IPS-20b (cell line): ENCODE data around the gene DNAJC13.
A peak's percentile ranks its signal among the peaks of the same experiment; 100 is the strongest.
"Not testable (repeated sequence)": the region's sequence is repeated elsewhere in the genome, so short reads cannot be mapped to it uniquely, and the experiment has no call there.

Experiments used
- H3K27ac ChIP-seq: one replicate; pipeline ENCODE4 v1.5.1; 2013; ENCODE audit warnings: low read length
- H3K27me3 ChIP-seq: 2 replicates; pipeline ENCODE4 v1.6.1; 2013; ENCODE audit warnings: mild to moderate bottlenecking, low read length, inconsistent platforms; ENCODE audit not compliant: insufficient read depth
- H3K36me3 ChIP-seq: 2 replicates; pipeline ENCODE4 v1.6.1; 2013; ENCODE audit warnings: low read depth, mild to moderate bottlenecking, inconsistent platforms, low read length, moderate library complexity; ENCODE audit not compliant: insufficient read depth
- H3K4me1 ChIP-seq: 2 replicates; pipeline ENCODE4 v1.6.1; 2013; ENCODE audit warnings: mild to moderate bottlenecking, control low read depth, inconsistent platforms, low read length, moderate library complexity; ENCODE audit not compliant: insufficient read depth
- H3K4me3 ChIP-seq: 2 replicates; pipeline ENCODE4 v1.5.1; 2013; ENCODE audit warnings: mild to moderate bottlenecking, low read length, inconsistent platforms
- H3K9ac ChIP-seq: 2 replicates; pipeline ENCODE4 v1.6.1; 2013; ENCODE audit warnings: low read depth, mild to moderate bottlenecking, inconsistent platforms, low read length, moderate library complexity
- H3K9me3 ChIP-seq: 2 replicates; pipeline ENCODE4 v1.6.1; 2013; ENCODE audit warnings: mild to moderate bottlenecking, low read depth, low read length, inconsistent platforms; ENCODE audit not compliant: insufficient read depth

DNAJC13 gene, protein sequence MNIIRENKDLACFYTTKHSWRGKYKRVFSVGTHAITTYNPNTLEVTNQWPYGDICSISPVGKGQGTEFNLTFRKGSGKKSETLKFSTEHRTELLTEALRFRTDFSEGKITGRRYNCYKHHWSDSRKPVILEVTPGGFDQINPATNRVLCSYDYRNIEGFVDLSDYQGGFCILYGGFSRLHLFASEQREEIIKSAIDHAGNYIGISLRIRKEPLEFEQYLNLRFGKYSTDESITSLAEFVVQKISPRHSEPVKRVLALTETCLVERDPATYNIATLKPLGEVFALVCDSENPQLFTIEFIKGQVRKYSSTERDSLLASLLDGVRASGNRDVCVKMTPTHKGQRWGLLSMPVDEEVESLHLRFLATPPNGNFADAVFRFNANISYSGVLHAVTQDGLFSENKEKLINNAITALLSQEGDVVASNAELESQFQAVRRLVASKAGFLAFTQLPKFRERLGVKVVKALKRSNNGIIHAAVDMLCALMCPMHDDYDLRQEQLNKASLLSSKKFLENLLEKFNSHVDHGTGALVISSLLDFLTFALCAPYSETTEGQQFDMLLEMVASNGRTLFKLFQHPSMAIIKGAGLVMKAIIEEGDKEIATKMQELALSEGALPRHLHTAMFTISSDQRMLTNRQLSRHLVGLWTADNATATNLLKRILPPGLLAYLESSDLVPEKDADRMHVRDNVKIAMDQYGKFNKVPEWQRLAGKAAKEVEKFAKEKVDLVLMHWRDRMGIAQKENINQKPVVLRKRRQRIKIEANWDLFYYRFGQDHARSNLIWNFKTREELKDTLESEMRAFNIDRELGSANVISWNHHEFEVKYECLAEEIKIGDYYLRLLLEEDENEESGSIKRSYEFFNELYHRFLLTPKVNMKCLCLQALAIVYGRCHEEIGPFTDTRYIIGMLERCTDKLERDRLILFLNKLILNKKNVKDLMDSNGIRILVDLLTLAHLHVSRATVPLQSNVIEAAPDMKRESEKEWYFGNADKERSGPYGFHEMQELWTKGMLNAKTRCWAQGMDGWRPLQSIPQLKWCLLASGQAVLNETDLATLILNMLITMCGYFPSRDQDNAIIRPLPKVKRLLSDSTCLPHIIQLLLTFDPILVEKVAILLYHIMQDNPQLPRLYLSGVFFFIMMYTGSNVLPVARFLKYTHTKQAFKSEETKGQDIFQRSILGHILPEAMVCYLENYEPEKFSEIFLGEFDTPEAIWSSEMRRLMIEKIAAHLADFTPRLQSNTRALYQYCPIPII (N-terminal part only)

DNA sequence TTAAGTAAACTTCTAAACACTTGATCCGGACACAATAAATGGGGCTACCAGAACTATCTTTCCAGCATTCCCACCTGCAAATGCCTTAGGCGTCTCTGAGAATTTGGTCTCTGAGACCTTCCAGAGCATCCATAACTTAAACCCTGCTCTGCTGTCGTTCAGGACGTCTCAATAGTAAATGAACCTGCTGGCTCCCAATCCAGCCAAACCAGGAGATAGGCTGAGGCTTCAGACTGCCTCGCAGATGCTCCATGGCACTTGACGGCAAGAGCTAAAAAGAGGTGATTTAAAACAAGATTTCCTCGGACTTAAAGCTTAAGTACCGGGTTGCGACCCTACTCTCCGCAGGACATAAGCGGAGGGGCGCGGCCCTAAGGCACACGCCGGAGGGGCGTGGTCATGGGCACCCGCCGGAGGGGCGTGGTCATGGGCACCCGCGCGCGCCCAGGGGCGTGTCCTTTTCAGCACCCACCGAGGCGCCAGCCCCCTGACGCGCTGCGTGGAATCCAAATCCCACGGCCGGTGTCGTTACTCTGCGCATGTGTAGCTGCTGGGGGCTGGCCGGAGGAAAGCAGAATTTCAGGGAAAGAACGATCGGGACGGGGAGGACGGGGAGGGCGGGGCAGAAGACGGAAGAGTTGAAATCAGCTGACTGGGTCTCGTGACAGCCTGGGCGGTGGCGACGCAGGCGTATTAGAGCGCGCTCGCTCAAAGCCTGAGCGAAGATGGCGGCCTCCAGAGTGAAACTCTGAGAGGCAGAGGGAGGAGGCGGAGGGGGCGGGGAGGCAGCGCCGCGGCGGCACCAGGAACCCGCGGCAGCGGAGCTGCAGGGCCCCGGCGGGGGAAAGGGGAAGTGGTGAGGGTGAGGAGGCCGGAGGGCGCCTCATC, at the start of gene DNAJC13:
TSS of gene DNAJC13 (plus strand) at position 696 of the 888 bp plus-strand sequence. CDS start 17,049 bp downstream, outside the sequence.
- no peaks in the 10 kb centered on the region for H3K27me3 ChIP-seq
- peak within 1 kb of the TSS; percentile 79 for H3K27ac ChIP-seq
- H3K36me3 ChIP-seq: no peaks in the 10 kb centered on the region
- peak within 1 kb of the TSS; percentile 92 for H3K4me3 ChIP-seq
- peaks cover 4% of the 10 kb centered on the region; the same call in 1 of the 2 replicates for H3K4me1 ChIP-seq
- H3K9ac ChIP-seq: peak within 1 kb of the TSS; percentile 89
- H3K9me3 ChIP-seq: no peaks in the 10 kb centered on the region

DNA sequence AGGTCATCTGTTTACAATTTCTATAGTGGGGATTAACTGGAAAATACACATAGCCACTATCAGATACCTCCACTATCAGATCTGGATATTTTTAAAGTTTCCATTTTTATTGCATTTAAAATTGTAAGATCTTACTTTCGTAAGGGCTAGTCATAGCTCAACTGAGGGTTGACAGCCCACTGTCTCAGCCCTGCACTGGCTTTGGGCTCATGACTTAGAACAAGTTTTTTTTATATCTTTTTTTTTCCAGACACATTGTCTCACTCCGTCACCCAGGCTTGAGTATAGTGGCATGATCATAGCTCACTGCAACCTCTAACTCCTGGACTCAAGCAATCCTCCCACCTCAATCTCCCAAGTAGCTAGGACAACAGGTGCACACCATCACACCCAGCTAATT, 48.8 kb upstream of the DNAJC13 start:
- Histone ChIP-seq H3K4me1 (no peaks in the 10 kb centered on the region), H3K4me3 (no peak overlapping the region), H3K9me3 (no peaks in the 10 kb centered on the region), H3K27ac (no peak overlapping the region), H3K9ac (no peak overlapping the region), H3K36me3 (no peaks in the 10 kb centered on the region), H3K27me3 (no peaks in the 10 kb centered on the region)

DNA sequence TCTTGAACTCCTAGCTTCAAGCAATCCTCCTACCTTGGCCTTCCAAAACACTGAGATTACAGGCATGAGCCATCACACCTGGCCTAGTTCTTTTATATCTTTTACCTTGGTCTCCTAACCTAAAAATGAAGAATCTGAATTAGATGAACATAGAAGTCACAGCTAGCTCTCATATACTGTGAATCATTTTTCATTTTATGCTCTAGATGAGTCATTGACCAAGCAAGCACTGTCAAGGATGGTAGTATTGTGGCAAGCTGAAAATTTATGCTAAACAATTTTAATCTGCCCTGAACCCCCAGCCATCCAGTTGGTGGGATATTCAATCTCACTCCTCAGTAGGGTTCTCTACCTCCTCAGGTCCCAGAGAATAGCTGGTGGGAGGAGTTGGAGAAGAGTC, 48.3 kb upstream of the DNAJC13 start:
- Histone ChIP-seq H3K4me3 (no peak overlapping the region), H3K9ac (no peak overlapping the region), H3K27me3 (no peaks in the 10 kb centered on the region), H3K4me1 (no peaks in the 10 kb centered on the region), H3K27ac (no peak overlapping the region), H3K36me3 (no peaks in the 10 kb centered on the region), H3K9me3 (no peaks in the 10 kb centered on the region)

DNA sequence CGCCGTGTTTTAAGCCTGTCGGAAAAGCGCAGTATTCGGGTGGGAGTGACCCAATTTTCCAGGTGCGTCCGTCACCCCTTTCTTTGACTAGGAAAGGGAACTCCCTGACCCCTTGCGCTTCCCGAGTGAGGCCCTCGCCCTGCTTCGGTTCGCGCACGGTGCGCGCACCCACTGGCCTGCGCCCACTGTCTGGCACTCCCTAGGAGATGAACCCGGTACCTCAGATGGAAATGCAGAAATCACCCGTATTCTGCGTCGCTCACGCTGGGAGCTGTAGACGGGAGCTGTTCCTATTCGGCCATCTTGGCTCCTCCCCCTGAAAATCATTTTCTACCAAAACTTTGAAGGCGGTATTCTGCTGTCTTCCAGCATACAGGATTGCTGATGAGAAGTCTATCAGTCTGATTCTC, 40.4 kb upstream of the DNAJC13 start:
- H3K9ac ChIP-seq: peak overlapping the region; percentile 37; the same call in 1 of the 2 replicates
- peak overlapping the region; percentile 31 for H3K4me3 ChIP-seq
- H3K27ac ChIP-seq: not testable (repeated sequence)

DNA sequence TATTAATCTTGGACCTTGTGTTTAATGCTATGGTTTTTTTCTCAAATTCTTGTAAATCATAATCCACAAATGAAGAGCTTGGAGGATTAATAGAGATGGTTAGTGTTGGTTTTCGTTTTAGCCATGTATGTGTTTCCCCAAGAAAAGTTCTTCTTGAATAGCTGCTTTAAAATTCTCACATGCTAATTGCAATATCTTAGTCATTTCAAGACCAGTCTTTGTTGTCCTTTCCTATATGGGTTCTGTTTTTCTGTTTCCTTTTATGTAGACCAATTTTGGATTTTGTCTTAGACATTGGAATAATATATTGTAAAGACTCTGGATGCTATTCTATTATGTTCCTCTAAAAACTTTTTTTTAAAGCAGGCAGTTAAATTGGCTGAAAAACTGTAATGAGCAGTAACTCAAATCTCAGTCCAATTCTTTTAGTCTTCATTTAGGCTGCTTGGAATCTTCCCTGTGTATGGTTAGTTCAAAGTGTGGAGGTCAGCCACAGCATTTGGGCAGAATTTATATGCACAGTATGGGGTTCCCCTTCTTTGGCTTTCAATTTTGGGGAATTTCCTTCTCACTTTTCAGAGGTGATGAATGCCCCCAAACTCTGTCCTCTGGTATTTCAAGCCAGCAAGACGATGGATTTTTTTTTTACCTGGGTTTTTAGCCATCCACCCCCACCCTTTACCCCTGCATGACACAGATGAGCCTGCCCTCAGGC, 39.1 kb upstream of the DNAJC13 start:
- H3K27ac ChIP-seq: no peak overlapping the region
- H3K4me1 ChIP-seq: peaks cover 45% of the 10 kb centered on the region; the same call in 1 of the 2 replicates
- H3K4me3 ChIP-seq: no peak overlapping the region
- H3K36me3 ChIP-seq: no peaks in the 10 kb centered on the region
- no peak overlapping the region for H3K9ac ChIP-seq
- H3K27me3 ChIP-seq: no peaks in the 10 kb centered on the region
- H3K9me3 ChIP-seq: 0 out of 2 replicates have a peak, but pooled peaks cover 2% of the 10 kb centered on the region

More for the DNA sequence above, 40.4 kb upstream of the DNAJC13 start:
- not testable (repeated sequence) for H3K36me3 ChIP-seq, H3K27me3 ChIP-seq, H3K9me3 ChIP-seq
- H3K4me1 ChIP-seq: peaks cover 35% of the 10 kb centered on the region; the same call in 1 of the 2 replicates

DNA sequence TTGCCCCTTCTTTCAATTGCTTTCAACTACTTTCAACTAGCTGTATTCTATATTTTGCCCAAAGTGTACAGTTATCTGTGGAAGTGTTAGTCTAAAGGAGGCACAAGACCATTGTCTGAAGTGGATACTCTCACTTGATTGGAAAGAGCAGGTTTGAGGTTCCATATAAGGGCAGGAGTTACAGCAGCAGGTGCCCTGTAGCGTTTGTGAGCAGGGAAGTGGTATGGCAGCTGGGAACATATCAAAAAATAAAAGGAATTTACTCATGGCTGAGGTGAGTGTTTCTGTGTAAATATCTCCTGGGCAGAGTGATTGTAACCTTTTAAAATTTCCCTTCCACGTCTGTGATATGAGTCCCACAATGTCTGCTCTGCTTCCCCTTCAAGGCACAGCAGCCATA, 38.5 kb upstream of the DNAJC13 start:
- Histone ChIP-seq H3K4me1 (peaks cover 46% of the 10 kb centered on the region; the same call in 1 of the 2 replicates), H3K9ac (no peak overlapping the region), H3K9me3 (0 out of 2 replicates have a peak, but pooled peaks cover 2% of the 10 kb centered on the region), H3K27ac (no peak overlapping the region), H3K27me3 (no peaks in the 10 kb centered on the region), H3K4me3 (no peak overlapping the region), H3K36me3 (no peaks in the 10 kb centered on the region)

DNA sequence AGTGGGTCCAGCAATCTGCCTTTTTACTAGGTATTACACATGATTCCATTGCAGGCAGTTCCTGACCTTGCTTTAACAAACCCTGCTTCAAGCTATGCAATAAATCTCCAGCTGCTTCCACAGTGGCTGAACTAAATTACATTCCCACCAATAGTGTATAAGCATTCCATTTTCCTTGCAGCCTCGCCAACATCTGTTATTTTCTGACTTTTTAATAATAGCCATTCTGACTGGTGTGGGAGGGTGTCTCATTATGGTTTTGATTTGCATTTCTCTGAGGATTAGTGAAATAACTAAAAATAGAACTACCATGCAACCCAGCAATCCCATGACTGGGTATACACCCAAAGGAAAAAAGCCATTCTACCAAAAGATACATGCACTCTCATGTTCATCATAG, 36.4 kb upstream of the DNAJC13 start:
- Histone ChIP-seq H3K4me3 (no peak overlapping the region), H3K27me3 (no peaks in the 10 kb centered on the region), H3K9ac (peak overlapping the region; percentile 69; the same call in 1 of the 2 replicates), H3K9me3 (0 out of 2 replicates have a peak, but pooled peaks cover 2% of the 10 kb centered on the region), H3K36me3 (no peaks in the 10 kb centered on the region), H3K27ac (peak overlapping the region; percentile 73), H3K4me1 (peaks cover 46% of the 10 kb centered on the region; the same call in 1 of the 2 replicates)

DNA sequence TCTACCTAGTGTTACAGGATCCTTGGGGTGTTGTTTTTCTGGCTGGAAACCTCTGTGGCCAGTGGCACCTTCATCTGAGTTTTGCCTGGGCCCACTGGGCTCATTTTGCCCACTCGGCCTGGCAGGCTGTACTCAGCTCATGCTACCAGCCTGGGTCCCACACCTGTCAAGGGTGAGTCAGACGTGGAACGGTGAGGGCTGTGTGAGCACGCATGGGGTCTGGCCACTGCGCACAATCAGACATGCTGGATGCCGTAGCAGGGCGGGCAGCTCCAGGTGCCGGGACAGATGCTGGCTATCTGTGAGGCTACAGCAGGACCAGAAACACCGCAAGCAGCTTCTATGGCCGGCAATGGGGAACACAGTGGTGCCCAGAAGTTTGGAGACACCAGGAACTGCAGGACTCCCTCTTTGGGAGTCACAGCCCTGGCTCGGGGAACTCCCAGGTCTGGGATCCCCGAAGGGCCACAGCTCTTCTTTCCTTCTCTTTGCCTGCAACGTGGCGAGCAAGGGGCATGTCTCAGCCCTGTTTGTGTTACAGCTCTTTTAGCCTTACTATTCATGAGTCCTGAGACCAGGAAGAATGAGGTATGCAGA, 35.9 kb upstream of the DNAJC13 start:
- Histone ChIP-seq H3K4me3 (peak overlapping the region; percentile 26; the same call in 1 of the 2 replicates), H3K36me3 (no peaks in the 10 kb centered on the region), H3K4me1 (peaks cover 46% of the 10 kb centered on the region; the same call in 1 of the 2 replicates), H3K27ac (peak overlapping the region; percentile 73), H3K9ac (peak overlapping the region; percentile 69; the same call in 1 of the 2 replicates), H3K27me3 (no peaks in the 10 kb centered on the region), H3K9me3 (0 out of 2 replicates have a peak, but pooled peaks cover 2% of the 10 kb centered on the region)

DNA sequence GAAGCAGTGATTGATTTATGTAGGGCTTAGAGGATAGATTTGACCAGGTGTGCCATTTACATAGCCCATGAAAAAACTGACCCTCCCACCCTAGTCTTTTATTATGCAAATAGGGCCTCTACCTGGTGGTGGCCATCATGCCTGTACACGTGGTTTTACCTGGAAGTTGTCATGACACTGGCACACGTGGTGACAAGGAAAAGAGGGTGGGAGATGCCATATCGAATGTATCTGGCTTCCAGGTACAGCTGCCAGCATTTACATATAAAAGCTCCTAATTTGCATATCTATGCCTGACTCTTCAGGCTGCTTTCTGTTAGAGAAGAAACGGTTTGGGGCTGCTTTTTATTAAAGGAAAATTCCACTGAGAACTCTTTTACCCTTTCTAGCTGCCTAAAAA, 35.0 kb upstream of the DNAJC13 start:
- Histone ChIP-seq H3K4me3 (peak overlapping the region; percentile 58), H3K27ac (peak overlapping the region; percentile 73), H3K4me1 (peaks cover 44% of the 10 kb centered on the region; the same call in 1 of the 2 replicates), H3K9ac (peak overlapping the region; percentile 72; the same call in 1 of the 2 replicates), H3K9me3 (0 out of 2 replicates have a peak, but pooled peaks cover 2% of the 10 kb centered on the region), H3K27me3 (no peaks in the 10 kb centered on the region), H3K36me3 (no peaks in the 10 kb centered on the region)
